Left ventricle myocardium inferior (tissue), 1 donor: Measurements from ENCODE around the gene TRIP12. TPM values are rescaled to one million over a fixed set of nuclear protein-coding genes. Genes with fewer than 3 reads are reported as not detected.

ENCODE experiments used
- DNase-seq: peaks from one replicate; pipeline ENCODE4 v3.0.0-alpha.2; 2020
- H3K27ac ChIP-seq: fragments of 200-600 bp; replicated peaks from 2 replicates; pipeline ENCODE4 v1.8.0; 2021
- H3K27me3 ChIP-seq: fragments of 200-600 bp; 2 replicates; pipeline ENCODE4 v1.8.0; 2021; ENCODE audit warnings: low read depth
- H3K36me3 ChIP-seq: fragments of 200-600 bp; 2 replicates; pipeline ENCODE4 v1.8.0; 2021
- H3K4me1 ChIP-seq: fragments of 200-600 bp; 2 replicates; pipeline ENCODE4 v1.8.0; 2021
- H3K4me3 ChIP-seq: fragments of 200-600 bp; 2 replicates; pipeline ENCODE4 v1.8.0; 2021; ENCODE audit warnings: mild to moderate bottlenecking, moderate library complexity
- H3K9me3 ChIP-seq: fragments of 200-600 bp; replicated peaks from 2 replicates; pipeline ENCODE4 v1.8.0; 2021
- intact Hi-C: fragments of 100-400 bp; cut with micrococcal nuclease; formaldehyde crosslinking; loops from one replicate; pipeline ENCODE4 v1.11.0; 2022
- total RNA-seq: library from RNA; stranded (reverse); fragmentation: NEBNext Ultra II Directional; extraction: Animal tissue kit (Norgen Biotek cat#: 25700); gene quantifications from one replicate; pipeline ENCODE4 v1.2.1, GENCODE V29; 2021
- TF ChIP-seq, protein P1 (sequence below): fragments of 200-600 bp; IDR thresholded peaks from 2 replicates; pipeline ENCODE4 v1.8.0; 2021; ENCODE audit warnings: antibody characterized with exemption, mild to moderate bottlenecking, borderline replicate concordance
- donor health status: DM: no; HTN: yes; CAD: no; lungs with severe emphysema.

The TRIP12 gene
- total RNA-seq, 1 donor from 2014 or later, result 194 TPM

GRCh38 chr2:229805559-229805958 is 116.2 kb downstream of the TRIP12 start:
- intact Hi-C loops, result no loop called here

DNA sequence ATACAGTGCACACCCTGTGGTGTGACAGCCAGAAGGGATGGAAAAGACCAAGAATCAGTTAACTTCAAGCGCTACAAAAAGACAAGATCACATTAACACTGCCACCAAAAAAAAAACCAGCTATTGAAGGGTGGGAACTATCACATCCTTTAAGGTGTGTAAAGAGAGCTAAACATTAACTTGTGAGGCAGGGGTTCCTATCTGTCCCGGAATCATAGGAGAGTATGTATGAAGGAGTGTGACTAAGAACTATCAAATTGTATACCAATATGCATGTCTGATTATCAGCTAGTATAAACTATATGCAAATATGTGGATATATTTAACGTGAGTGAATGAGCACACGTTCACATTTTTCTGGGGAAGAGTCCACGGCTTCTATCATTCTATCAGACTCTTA is 119.0 kb downstream of the TRIP12 start:
- H3K9me3 ChIP-seq, result no peaks in the 10 kb centered on the region
- TF ChIP-seq, protein P1, sequence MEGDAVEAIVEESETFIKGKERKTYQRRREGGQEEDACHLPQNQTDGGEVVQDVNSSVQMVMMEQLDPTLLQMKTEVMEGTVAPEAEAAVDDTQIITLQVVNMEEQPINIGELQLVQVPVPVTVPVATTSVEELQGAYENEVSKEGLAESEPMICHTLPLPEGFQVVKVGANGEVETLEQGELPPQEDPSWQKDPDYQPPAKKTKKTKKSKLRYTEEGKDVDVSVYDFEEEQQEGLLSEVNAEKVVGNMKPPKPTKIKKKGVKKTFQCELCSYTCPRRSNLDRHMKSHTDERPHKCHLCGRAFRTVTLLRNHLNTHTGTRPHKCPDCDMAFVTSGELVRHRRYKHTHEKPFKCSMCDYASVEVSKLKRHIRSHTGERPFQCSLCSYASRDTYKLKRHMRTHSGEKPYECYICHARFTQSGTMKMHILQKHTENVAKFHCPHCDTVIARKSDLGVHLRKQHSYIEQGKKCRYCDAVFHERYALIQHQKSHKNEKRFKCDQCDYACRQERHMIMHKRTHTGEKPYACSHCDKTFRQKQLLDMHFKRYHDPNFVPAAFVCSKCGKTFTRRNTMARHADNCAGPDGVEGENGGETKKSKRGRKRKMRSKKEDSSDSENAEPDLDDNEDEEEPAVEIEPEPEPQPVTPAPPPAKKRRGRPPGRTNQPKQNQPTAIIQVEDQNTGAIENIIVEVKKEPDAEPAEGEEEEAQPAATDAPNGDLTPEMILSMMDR, result no peak
- no peak for DNase-seq
- intact Hi-C loops, result no loop called here
- no peaks in the 10 kb centered on the region for H3K27me3 ChIP-seq
- no peak overlapping the region for H3K4me3 ChIP-seq
- peaks cover 27% of the 10 kb centered on the region for H3K4me1 ChIP-seq
- no peak overlapping the region for H3K27ac ChIP-seq
- peaks cover 75% of the 10 kb centered on the region for H3K36me3 ChIP-seq

More at GRCh38 chr2:229805559-229805958, 116.2 kb downstream of the TRIP12 start:
- Histone ChIP-seq H3K36me3 (peaks cover 93% of the 10 kb centered on the region), H3K27me3 (no peaks in the 10 kb centered on the region), H3K9me3 (no peaks in the 10 kb centered on the region), H3K27ac (no peak overlapping the region), H3K4me1 (peaks cover 12% of the 10 kb centered on the region), H3K4me3 (no peak overlapping the region)
- DNase-seq, result no peak
- TF ChIP-seq, protein P1, result no peak

DNA sequence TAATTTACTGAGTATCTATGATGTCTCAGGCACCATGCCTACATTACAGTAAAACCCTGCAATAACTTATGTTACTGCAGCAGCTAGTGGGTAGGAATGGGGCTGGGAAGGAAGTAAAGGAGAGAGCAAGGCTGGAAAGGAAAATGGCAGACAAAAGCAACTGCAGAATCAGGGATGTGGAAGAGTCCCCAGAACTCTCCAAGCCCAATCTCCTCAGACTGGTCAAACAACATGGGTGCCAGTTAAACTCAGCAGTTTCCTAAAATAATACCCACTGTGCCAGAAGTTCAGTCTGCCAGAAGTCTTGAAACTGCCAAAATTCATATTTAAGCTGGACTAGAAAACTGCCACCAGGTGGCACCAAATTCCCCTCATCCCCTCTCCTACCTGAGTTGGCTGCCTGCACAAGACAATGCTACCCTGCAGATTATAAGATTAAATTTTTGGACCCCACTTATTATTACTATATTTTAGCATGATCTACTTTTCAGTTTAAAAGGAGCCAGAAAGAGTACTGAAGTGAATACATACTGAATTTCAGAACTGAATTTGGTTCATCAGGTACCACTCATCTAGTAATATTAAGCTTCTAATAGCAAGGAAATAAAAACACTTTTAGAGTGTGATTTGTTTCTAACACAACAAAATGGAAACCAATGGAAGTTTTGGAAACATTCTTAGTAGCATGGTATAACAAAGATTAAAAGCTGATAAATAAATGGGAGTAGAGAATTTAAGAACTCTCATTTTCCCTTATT is 120.6 kb downstream of the TRIP12 start:
- Histone ChIP-seq H3K36me3 (peaks cover 75% of the 10 kb centered on the region), H3K27me3 (no peaks in the 10 kb centered on the region), H3K27ac (no peak overlapping the region), H3K9me3 (no peaks in the 10 kb centered on the region), H3K4me1 (peaks cover 28% of the 10 kb centered on the region), H3K4me3 (no peak overlapping the region)
- TF ChIP-seq, protein P1, result peak; percentile 78
- peak; percentile 22 for DNase-seq
- intact Hi-C loops, result no loop called here

DNA sequence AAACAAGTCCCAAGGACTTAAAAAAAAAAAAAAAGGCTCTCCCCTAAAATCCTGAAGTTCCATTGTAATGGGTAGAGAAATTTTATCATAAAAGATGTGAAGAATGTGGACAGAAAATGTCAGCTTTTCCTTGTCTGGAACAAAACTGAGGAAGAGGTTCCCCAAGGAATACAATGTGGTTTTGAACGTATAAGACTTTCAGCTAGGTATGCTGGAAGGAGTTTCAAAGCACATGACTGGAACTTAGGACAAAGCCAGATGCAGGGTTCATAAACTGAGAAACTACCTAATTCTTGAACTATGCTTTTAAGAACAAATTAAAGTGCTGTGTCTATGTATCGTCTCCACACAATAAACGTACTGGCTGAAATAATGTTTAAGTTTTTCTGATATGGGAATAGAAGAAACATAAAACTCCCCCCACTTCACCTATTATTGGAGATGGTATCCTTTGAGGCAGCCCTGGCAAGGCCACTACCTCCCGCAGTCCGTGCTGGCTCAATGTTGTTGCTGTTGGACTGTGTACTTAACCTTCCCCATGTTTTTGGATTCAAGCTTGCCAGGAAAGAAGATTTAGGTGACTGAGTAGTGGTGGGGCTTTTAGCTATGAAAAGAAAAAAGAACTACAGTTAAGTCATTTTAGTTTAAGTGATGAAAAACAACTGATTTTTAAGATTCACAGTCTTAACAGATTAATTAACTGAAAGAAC is 123.2 kb downstream of the TRIP12 start:
- TF ChIP-seq, protein P1, result no peak
- H3K4me1 ChIP-seq, result peaks cover 28% of the 10 kb centered on the region
- intact Hi-C loops, result loop anchor here (10.0 kb wide), 1 partner anchor 116 kb away; no protein-coding TSS in a partner anchor

GRCh38 chr2:229795058-229795457 is 126.8 kb downstream of the TRIP12 start:
- no peak overlapping the region for H3K27ac ChIP-seq
- no peaks in the 10 kb centered on the region for H3K9me3 ChIP-seq
- H3K4me3 ChIP-seq, result no peak overlapping the region
- peaks cover 88% of the 10 kb centered on the region for H3K36me3 ChIP-seq
- intact Hi-C loops, result loop anchor here (10.0 kb wide), 1 partner anchor 120 kb away; no protein-coding TSS in a partner anchor
- H3K27me3 ChIP-seq, result no peaks in the 10 kb centered on the region
- peaks cover 15% of the 10 kb centered on the region for H3K4me1 ChIP-seq
- TF ChIP-seq, protein P1, result no peak
- no peak for DNase-seq

More for the DNA sequence above, 123.2 kb downstream of the TRIP12 start:
- H3K9me3 ChIP-seq, result no peaks in the 10 kb centered on the region
- H3K36me3 ChIP-seq, result peaks cover 75% of the 10 kb centered on the region
- H3K27ac ChIP-seq, result peak overlapping the region; percentile 38
- no peaks in the 10 kb centered on the region for H3K27me3 ChIP-seq
- H3K4me3 ChIP-seq, result no peak overlapping the region
- no peak for DNase-seq
